H9 (cell line): Measurements from ENCODE around the gene RAD51D. TPM values are rescaled to one million over a fixed set of nuclear protein-coding genes. Genes with fewer than 3 reads are reported as not detected.

Experiments used
- DNase-seq: peaks from one replicate; pipeline ENCODE4 v3.0.0-alpha.2; 2017
- H2AFZ ChIP-seq: one replicate; pipeline ENCODE4 v1.6.1; 2013; ENCODE audit warnings: mild to moderate bottlenecking, low read length, control low read depth, moderate library complexity
- H2AK5ac ChIP-seq: 2 replicates; pipeline ENCODE4 v1.6.1; 2013; ENCODE audit warnings: low read length, control low read depth, mixed read lengths; ENCODE audit not compliant: insufficient read length
- H2BK120ac ChIP-seq: one replicate; pipeline ENCODE4 v1.6.1; 2013; ENCODE audit warnings: low read depth, mild to moderate bottlenecking, low read length, control low read depth, inconsistent platforms; ENCODE audit not compliant: poor library complexity, severe bottlenecking
- H2BK12ac ChIP-seq: 2 replicates; pipeline ENCODE4 v1.6.1; 2013; ENCODE audit warnings: low read length, control low read depth, mixed read lengths, low read depth; ENCODE audit not compliant: insufficient read length
- H2BK15ac ChIP-seq: 2 replicates; pipeline ENCODE4 v1.6.1; 2013; ENCODE audit warnings: low read depth, low read length, control low read depth
- H2BK20ac ChIP-seq: one replicate; pipeline ENCODE4 v1.6.1; 2013; ENCODE audit warnings: low read depth, mild to moderate bottlenecking, low read length, control low read depth, inconsistent platforms; ENCODE audit not compliant: poor library complexity, severe bottlenecking
- H2BK5ac ChIP-seq: 2 replicates; pipeline ENCODE4 v1.6.1; 2013; ENCODE audit warnings: low read length, control low read depth, mixed read lengths; ENCODE audit not compliant: insufficient read length
- H3K14ac ChIP-seq: 2 replicates; pipeline ENCODE4 v1.6.1; 2013; ENCODE audit warnings: low read length, control low read depth; ENCODE audit not compliant: insufficient read depth
- H3K18ac ChIP-seq: 2 replicates; pipeline ENCODE4 v1.6.1; 2013; ENCODE audit warnings: low read depth, mild to moderate bottlenecking, mixed read lengths, low read length, control low read depth; ENCODE audit not compliant: insufficient read length
- H3K23ac ChIP-seq: 2 replicates; pipeline ENCODE4 v1.6.1; 2013; ENCODE audit warnings: low read length, control low read depth, mixed read lengths, low read depth; ENCODE audit not compliant: insufficient read length
- H3K23me2 ChIP-seq: 2 replicates; pipeline ENCODE4 v1.6.1; 2013; ENCODE audit warnings: low read depth, mild to moderate bottlenecking, mixed read lengths, low read length, control low read depth; ENCODE audit not compliant: insufficient read length, poor library complexity, severe bottlenecking
- H3K27ac ChIP-seq: 2 replicates; pipeline ENCODE4 v1.5.1; 2013; ENCODE audit warnings: low read length, control low read depth, mixed read lengths, low read depth; ENCODE audit not compliant: insufficient read length
- H3K27me3 ChIP-seq: 2 replicates; pipeline ENCODE4 v1.6.1; 2013; ENCODE audit warnings: low read length, control low read depth, inconsistent platforms; ENCODE audit not compliant: insufficient read depth
- H3K4ac ChIP-seq: 2 replicates; pipeline ENCODE4 v1.6.1; 2013; ENCODE audit warnings: low read depth, mild to moderate bottlenecking, control low read depth, inconsistent platforms, low read length, moderate library complexity
- H3K4me1 ChIP-seq: 2 replicates; pipeline ENCODE4 v1.6.1; 2013; ENCODE audit warnings: low read length, control low read depth, inconsistent platforms; ENCODE audit not compliant: insufficient read depth
- H3K4me2 ChIP-seq: 2 replicates; pipeline ENCODE4 v1.6.1; 2013; ENCODE audit warnings: low read length, control low read depth, mixed read lengths; ENCODE audit not compliant: insufficient read length, insufficient read depth
- H3K56ac ChIP-seq: 2 replicates; pipeline ENCODE4 v1.6.1; 2013; ENCODE audit warnings: low read depth, mild to moderate bottlenecking, mixed read lengths, low read length, control low read depth; ENCODE audit not compliant: insufficient read length
- H3K79me1 ChIP-seq: 2 replicates; pipeline ENCODE4 v1.6.1; 2013; ENCODE audit warnings: low read depth, mild to moderate bottlenecking, moderate library complexity, low read length, control low read depth, inconsistent platforms; ENCODE audit not compliant: insufficient read depth, poor library complexity, severe bottlenecking
- H3K79me2 ChIP-seq: 2 replicates; pipeline ENCODE4 v1.6.1; 2013; ENCODE audit warnings: low read length, control low read depth, inconsistent platforms; ENCODE audit not compliant: insufficient read depth
- H3K9ac ChIP-seq: 2 replicates; pipeline ENCODE4 v1.6.1; 2013; ENCODE audit warnings: low read length, control low read depth, mixed read lengths; ENCODE audit not compliant: insufficient read length; ENCODE audit errors: extremely low read depth
- H3K9me3 ChIP-seq: one replicate; pipeline ENCODE4 v1.6.1; 2013; ENCODE audit warnings: low read depth, low read length, inconsistent platforms; ENCODE audit not compliant: control insufficient read depth
- H3T11ph ChIP-seq: one replicate; pipeline ENCODE4 v1.6.1; 2013; ENCODE audit warnings: mild to moderate bottlenecking, low read length, control low read depth, inconsistent platforms
- H4K20me1 ChIP-seq: one replicate; pipeline ENCODE4 v1.6.1; 2013; ENCODE audit not compliant: control insufficient read depth, insufficient read length, insufficient read depth
- H4K5ac ChIP-seq: 2 replicates; pipeline ENCODE4 v1.6.1; 2013; ENCODE audit warnings: low read depth, mild to moderate bottlenecking, mixed read lengths, low read length, control low read depth; ENCODE audit not compliant: insufficient read length
- H4K8ac ChIP-seq: replicated peaks from 2 replicates; pipeline ENCODE4 v1.6.1; 2013; ENCODE audit warnings: low read length, control low read depth, mixed read lengths, low read depth; ENCODE audit not compliant: insufficient read length
- H4K91ac ChIP-seq: 2 replicates; pipeline ENCODE4 v1.6.1; 2013; ENCODE audit warnings: low read depth, mild to moderate bottlenecking, moderate library complexity, mixed read lengths, low read length, control low read depth; ENCODE audit not compliant: insufficient read length
- H3K27ac Mint-ChIP-seq, 3 experiments: 2 replicates in 2 of 3; 3 replicates in 1 of 3; pipeline ENCODE4 v1.8.0; 2020 to 2021; ENCODE audit warnings: mixed read lengths in 3 of 3, mild to moderate bottlenecking in 1 of 3, moderate library complexity in 1 of 3
- H3K27me3 Mint-ChIP-seq: 2 replicates; pipeline ENCODE4 v1.8.0; 2021; ENCODE audit warnings: low read depth, mild to moderate bottlenecking, moderate library complexity, mixed read lengths
- H3K36me3 Mint-ChIP-seq, 3 experiments: 2 replicates in 2 of 3; 3 replicates in 1 of 3; pipeline ENCODE4 v1.8.0; 2020 to 2021; ENCODE audit warnings: low read depth in 3 of 3, mixed read lengths in 3 of 3; ENCODE audit not compliant: insufficient read depth in 1 of 3
- H3K4me1 Mint-ChIP-seq, 2 experiments: 2 replicates each; pipeline ENCODE4 v1.8.0; 2020; ENCODE audit warnings: mixed read lengths in 2 of 2
- H3K4me3 Mint-ChIP-seq, 2 experiments: 2 replicates in 1 of 2; 3 replicates in 1 of 2; pipeline ENCODE4 v1.8.0; 2020 to 2021; ENCODE audit warnings: mild to moderate bottlenecking in 2 of 2, mixed read lengths in 2 of 2, moderate library complexity in 1 of 2
- H3K9me3 Mint-ChIP-seq, 2 experiments: 2 replicates in 1 of 2; 3 replicates in 1 of 2; pipeline ENCODE4 v1.8.0; 2020; ENCODE audit warnings: mild to moderate bottlenecking in 2 of 2, mixed read lengths in 2 of 2, moderate library complexity in 1 of 2
- WGBS: extraction: QIAGEN DNeasy Blood & Tissue Kit; methylation state at CpG from one replicate; pipeline ENCODE4 v1.1.7; 2013; ENCODE audit warnings: missing lambda C conversion rate, low lambda C conversion rate, mixed read lengths; ENCODE audit not compliant: insufficient read length; ENCODE audit errors: extremely low coverage; 5-methylcytosine and 5-hydroxymethylcytosine counted together
- total RNA-seq: library from RNA; stranded (reverse); gene quantifications from 2 replicates; pipeline ENCODE4 v1.2.1, GENCODE V29; 2021
- TF ChIP-seq, protein P1 (sequence below): fragments of 200-600 bp; sonication (generic); conservative IDR thresholded peaks from 3 replicates; pipeline ENCODE4 v1.8.0; 2021; ENCODE audit warnings: antibody characterized with exemption, mild to moderate bottlenecking

RAD51D gene
- total RNA-seq, 1 experiment from 2014 or later, result 15.8 TPM

DNA sequence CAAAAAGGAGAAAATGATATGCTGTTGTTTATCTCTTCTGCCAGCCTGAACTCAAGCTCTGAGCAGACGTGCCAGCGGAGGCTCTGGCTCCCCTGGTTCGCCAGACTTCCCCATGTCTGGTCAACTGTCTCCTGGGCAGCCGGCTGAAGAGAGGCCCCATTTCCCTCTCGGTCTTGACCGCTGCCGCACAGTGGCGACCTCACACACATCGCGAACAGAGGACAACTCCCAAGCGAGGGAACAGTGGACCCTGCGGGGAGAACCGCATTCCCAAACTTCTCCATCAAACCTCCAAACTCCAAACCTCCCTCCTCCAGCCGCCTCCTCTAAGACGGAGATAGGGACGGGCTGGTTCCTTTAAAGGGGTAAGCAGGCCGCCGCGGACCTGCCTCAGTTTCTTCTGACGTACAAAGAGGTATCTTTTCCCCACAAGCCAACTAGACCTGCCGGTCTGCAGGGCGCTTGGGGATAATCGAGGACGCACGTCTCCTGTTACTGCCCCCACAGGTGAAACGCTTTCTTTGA lies 31.2 kb downstream of the RAD51D start:
- H3K27me3 ChIP-seq, result no peaks in the 10 kb centered on the region
- peak overlapping the region in 1 of 3 experiments; percentile 40; a peak in 2 of 7 replicates for H3K27ac Mint-ChIP-seq
- H3K18ac ChIP-seq, result no peak overlapping the region
- no peaks in the 10 kb centered on the region; the same call in 1 of the 2 replicates for H3K27me3 Mint-ChIP-seq
- H2BK15ac ChIP-seq, result no peak overlapping the region
- H4K20me1 ChIP-seq, result no peaks in the 10 kb centered on the region
- peaks cover 43% of the 10 kb centered on the region in 2 experiments for H3K4me1 Mint-ChIP-seq
- no peak overlapping the region for H3T11ph ChIP-seq
- WGBS, result no CpG with 5 or more reads among the region's 26 CpGs
- H3K27ac ChIP-seq, result no peak overlapping the region
- H3K56ac ChIP-seq, result no peak overlapping the region
- H3K79me1 ChIP-seq, result no peaks in the 10 kb centered on the region
- peak overlapping the region; percentile 66 for H3K9ac ChIP-seq
- H4K8ac ChIP-seq, result no peak overlapping the region
- H2AK5ac ChIP-seq, result no peak overlapping the region
- no peak overlapping the region for H2AFZ ChIP-seq
- no peak overlapping the region for H2BK5ac ChIP-seq
- H2BK20ac ChIP-seq, result no peak overlapping the region
- H2BK120ac ChIP-seq, result no peak overlapping the region
- no peak overlapping the region for H2BK12ac ChIP-seq
- H3K4me1 ChIP-seq, result peaks cover 5% of the 10 kb centered on the region; the same call in 1 of the 2 replicates
- no peak overlapping the region for H4K5ac ChIP-seq
- DNase-seq, result peak; percentile 80
- peak overlapping the region; percentile 81 to 92 for H3K4me3 Mint-ChIP-seq
- H3K79me2 ChIP-seq, result no peaks in the 10 kb centered on the region; the same call in 1 of the 2 replicates
- H3K36me3 Mint-ChIP-seq, result peaks cover 0 to 2% (median 0%) of the 10 kb centered on the region in 3 experiments; a peak in 1 of 7 replicates
- H4K91ac ChIP-seq, result no peak overlapping the region
- H3K4me2 ChIP-seq, result peak overlapping the region; percentile 87
- H3K14ac ChIP-seq, result 0 out of 2 replicates have a peak overlapping the region, but pooled peaks have one; percentile 1
- peaks cover 15% of the 10 kb centered on the region for H3K23me2 ChIP-seq
- TF ChIP-seq, protein P1, sequence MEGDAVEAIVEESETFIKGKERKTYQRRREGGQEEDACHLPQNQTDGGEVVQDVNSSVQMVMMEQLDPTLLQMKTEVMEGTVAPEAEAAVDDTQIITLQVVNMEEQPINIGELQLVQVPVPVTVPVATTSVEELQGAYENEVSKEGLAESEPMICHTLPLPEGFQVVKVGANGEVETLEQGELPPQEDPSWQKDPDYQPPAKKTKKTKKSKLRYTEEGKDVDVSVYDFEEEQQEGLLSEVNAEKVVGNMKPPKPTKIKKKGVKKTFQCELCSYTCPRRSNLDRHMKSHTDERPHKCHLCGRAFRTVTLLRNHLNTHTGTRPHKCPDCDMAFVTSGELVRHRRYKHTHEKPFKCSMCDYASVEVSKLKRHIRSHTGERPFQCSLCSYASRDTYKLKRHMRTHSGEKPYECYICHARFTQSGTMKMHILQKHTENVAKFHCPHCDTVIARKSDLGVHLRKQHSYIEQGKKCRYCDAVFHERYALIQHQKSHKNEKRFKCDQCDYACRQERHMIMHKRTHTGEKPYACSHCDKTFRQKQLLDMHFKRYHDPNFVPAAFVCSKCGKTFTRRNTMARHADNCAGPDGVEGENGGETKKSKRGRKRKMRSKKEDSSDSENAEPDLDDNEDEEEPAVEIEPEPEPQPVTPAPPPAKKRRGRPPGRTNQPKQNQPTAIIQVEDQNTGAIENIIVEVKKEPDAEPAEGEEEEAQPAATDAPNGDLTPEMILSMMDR, result no peak
- H3K9me3 Mint-ChIP-seq, result no peaks in the 10 kb centered on the region
- H3K23ac ChIP-seq, result no peak overlapping the region
- H3K4ac ChIP-seq, result no peak overlapping the region
- H3K9me3 ChIP-seq, result no peaks in the 10 kb centered on the region
